NOMO-1 treated with dmso at 0.1 percent for 144 hours (cell line): Measurements from ENCODE around the gene PLA2G2F.

Experiments
- DNase-seq: peaks from one replicate; lab custom pipeline; 2025; ENCODE audit not compliant: unreplicated experiment; lab: John Stamatoyannopoulos, UW

Gene PLA2G2F

GRCh38 chr1:20141466-20141865, 2.3 kb downstream of the PLA2G2F start:
- DNase-seq, result no peak

- DNase-seq, result no peak
Measured at GRCh38 chr1:20142001-20142710, 3.0 kb downstream of the PLA2G2F start.

- DNase-seq, result no peak
Measured at GRCh38 chr1:20143318-20143717, 4.2 kb downstream of the PLA2G2F start.

GRCh38 chr1:20143734-20144565, 4.8 kb downstream of the PLA2G2F start:
- DNase-seq, result no peak

- no peak for DNase-seq
Measured at GRCh38 chr1:20147846-20148570, 8.9 kb downstream of the PLA2G2F start.

GRCh38 chr1:20148571-20149500, 9.7 kb downstream of the PLA2G2F start:
- no peak for DNase-seq

- no peak for DNase-seq
Measured at GRCh38 chr1:20149601-20150325, 10.6 kb downstream of the PLA2G2F start.

GRCh38 chr1:20150326-20150705, 11.2 kb downstream of the PLA2G2F start:
- DNase-seq, result no peak

- no peak for DNase-seq
Measured at GRCh38 chr1:20150969-20151368, 11.8 kb downstream of the PLA2G2F start.

- DNase-seq, result peak; percentile 61
Measured at GRCh38 chr1:20151906-20152598, 12.9 kb downstream of the PLA2G2F start.

GRCh38 chr1:20152599-20152930, 13.4 kb downstream of the PLA2G2F start:
- no peak for DNase-seq

GRCh38 chr1:20153000-20153418, 13.9 kb downstream of the PLA2G2F start:
- DNase-seq, result peak; percentile 7

- DNase-seq, result no peak
Measured at GRCh38 chr1:20154301-20154831, 15.2 kb downstream of the PLA2G2F start.

- DNase-seq, result no peak
Measured at GRCh38 chr1:20158358-20159070, 19.4 kb downstream of the PLA2G2F start.

GRCh38 chr1:20160034-20160433, 20.9 kb downstream of the PLA2G2F start:
- DNase-seq, result no peak

- DNase-seq, result peak; percentile 6
Measured at GRCh38 chr1:20164694-20165202, 25.6 kb downstream of the PLA2G2F start.

GRCh38 chr1:20165522-20165951, 26.4 kb downstream of the PLA2G2F start:
- DNase-seq, result peak; percentile 82

GRCh38 chr1:20166051-20166450, 26.9 kb downstream of the PLA2G2F start:
- no peak for DNase-seq
